ENCODE data around the gene LSM7. TPM values are rescaled to one million over a fixed set of nuclear protein-coding genes. Genes with fewer than 3 reads are reported as not detected.

The LSM7 gene
- polyA plus RNA-seq, 1 donor from 2014 or later: 550 TPM

- H3K79me2 ChIP-seq (replicated peaks; ENCODE audit: insufficient read depth, low read length): peaks cover 58% of the 10 kb centered on the region
- peak overlapping the region; percentile 5 for H3K9ac ChIP-seq (ENCODE audit: low read length)
- no peak for TF ChIP-seq EZH2 (IDR thresholded peaks at IDR 0.05; ENCODE audit: borderline replicate concordance, insufficient read depth, low read length, poor library complexity, severe bottlenecking)
- TF ChIP-seq, protein P1, sequence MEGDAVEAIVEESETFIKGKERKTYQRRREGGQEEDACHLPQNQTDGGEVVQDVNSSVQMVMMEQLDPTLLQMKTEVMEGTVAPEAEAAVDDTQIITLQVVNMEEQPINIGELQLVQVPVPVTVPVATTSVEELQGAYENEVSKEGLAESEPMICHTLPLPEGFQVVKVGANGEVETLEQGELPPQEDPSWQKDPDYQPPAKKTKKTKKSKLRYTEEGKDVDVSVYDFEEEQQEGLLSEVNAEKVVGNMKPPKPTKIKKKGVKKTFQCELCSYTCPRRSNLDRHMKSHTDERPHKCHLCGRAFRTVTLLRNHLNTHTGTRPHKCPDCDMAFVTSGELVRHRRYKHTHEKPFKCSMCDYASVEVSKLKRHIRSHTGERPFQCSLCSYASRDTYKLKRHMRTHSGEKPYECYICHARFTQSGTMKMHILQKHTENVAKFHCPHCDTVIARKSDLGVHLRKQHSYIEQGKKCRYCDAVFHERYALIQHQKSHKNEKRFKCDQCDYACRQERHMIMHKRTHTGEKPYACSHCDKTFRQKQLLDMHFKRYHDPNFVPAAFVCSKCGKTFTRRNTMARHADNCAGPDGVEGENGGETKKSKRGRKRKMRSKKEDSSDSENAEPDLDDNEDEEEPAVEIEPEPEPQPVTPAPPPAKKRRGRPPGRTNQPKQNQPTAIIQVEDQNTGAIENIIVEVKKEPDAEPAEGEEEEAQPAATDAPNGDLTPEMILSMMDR (IDR thresholded peaks at IDR 0.05; ENCODE audit: poor library complexity, severe bottlenecking): no peak
- no peak for TF ChIP-seq POLR2AphosphoS5 (IDR thresholded peaks at IDR 0.05)
- no peak for TF ChIP-seq SMC3 (conservative IDR thresholded peaks at IDR 0.05; ENCODE audit: poor library complexity)
- TF ChIP-seq REST (IDR thresholded peaks at IDR 0.05; ENCODE audit: borderline replicate concordance): no peak
- TF ChIP-seq TAF1 (IDR thresholded peaks at IDR 0.05; ENCODE audit: low read depth): no peak
- TF ChIP-seq RAD21 (conservative IDR thresholded peaks at IDR 0.05): no peak
- TF ChIP-seq MXI1 (conservative IDR thresholded peaks at IDR 0.05; ENCODE audit: poor library complexity, severe bottlenecking): no peak
- TF ChIP-seq EP300 (conservative IDR thresholded peaks at IDR 0.05; ENCODE audit: poor library complexity, severe bottlenecking): no peak
- no peak overlapping the region for H2AFZ ChIP-seq (ENCODE audit: low read depth, low read length)
- no peak overlapping the region for H3K27ac ChIP-seq (ENCODE audit: low read length)
- H3K4me3 ChIP-seq (ENCODE audit: low read length): peak overlapping the region; percentile 25
- H3K27me3 ChIP-seq (ENCODE audit: insufficient read depth, low read depth, low read length): no peaks in the 10 kb centered on the region
- no peaks in the 10 kb centered on the region for H4K20me1 ChIP-seq (ENCODE audit: insufficient read depth)
- no peaks in the 10 kb centered on the region for H3K9me3 ChIP-seq (ENCODE audit: low read length)
- H3K9me2 ChIP-seq (ENCODE audit: insufficient read depth, low read length): no peaks in the 10 kb centered on the region
- no peaks in the 10 kb centered on the region for H3F3A ChIP-seq (ENCODE audit: insufficient read depth, low read length, poor library complexity, severe bottlenecking)
- no peaks in the 10 kb centered on the region for H3K36me3 ChIP-seq (ENCODE audit: insufficient read depth, low read length)
- H3K4me2 ChIP-seq (ENCODE audit: low read length): no peak overlapping the region
These were observed 2.4 kb upstream of the LSM7 start for GRCh38 chr19:2330632-2331284.

GRCh38 chr19:2330255-2330631 lies 1.9 kb upstream of the LSM7 start:
- Histone ChIP-seq H3K79me2 (replicated peaks; ENCODE audit: insufficient read depth, low read length) (peaks cover 57% of the 10 kb centered on the region), H3K36me3 (ENCODE audit: insufficient read depth, low read length) (no peaks in the 10 kb centered on the region), H3K27ac (ENCODE audit: low read length) (no peak overlapping the region), H3F3A (ENCODE audit: insufficient read depth, low read length, poor library complexity, severe bottlenecking) (no peaks in the 10 kb centered on the region), H3K27me3 (ENCODE audit: insufficient read depth, low read depth, low read length) (no peaks in the 10 kb centered on the region), H3K4me2 (ENCODE audit: low read length) (no peak overlapping the region), H3K9me2 (ENCODE audit: insufficient read depth, low read length) (no peaks in the 10 kb centered on the region), H3K4me3 (ENCODE audit: low read length) (peak overlapping the region; percentile 18), H4K20me1 (ENCODE audit: insufficient read depth) (no peaks in the 10 kb centered on the region), H3K9me3 (ENCODE audit: low read length) (no peaks in the 10 kb centered on the region), H3K9ac (ENCODE audit: low read length) (peak overlapping the region; percentile 5), H2AFZ (ENCODE audit: low read depth, low read length) (no peak overlapping the region)
- TF ChIP-seq MXI1 (conservative IDR thresholded peaks at IDR 0.05; ENCODE audit: poor library complexity, severe bottlenecking) (no peak), TAF1 (IDR thresholded peaks at IDR 0.05; ENCODE audit: low read depth) (no peak)
- TF ChIP-seq, protein P1 (IDR thresholded peaks at IDR 0.05; ENCODE audit: poor library complexity, severe bottlenecking): no peak

All from neural cell (in vitro differentiated cells).